ENCODE data around the gene FARS2. TPM values are rescaled to one million over a fixed set of nuclear protein-coding genes. Genes with fewer than 3 reads are reported as not detected.

Gene FARS2
- polyA plus RNA-seq, 1 of the 3 experiments (the other 2 are of a cell fraction), result 12.5 TPM

DNA sequence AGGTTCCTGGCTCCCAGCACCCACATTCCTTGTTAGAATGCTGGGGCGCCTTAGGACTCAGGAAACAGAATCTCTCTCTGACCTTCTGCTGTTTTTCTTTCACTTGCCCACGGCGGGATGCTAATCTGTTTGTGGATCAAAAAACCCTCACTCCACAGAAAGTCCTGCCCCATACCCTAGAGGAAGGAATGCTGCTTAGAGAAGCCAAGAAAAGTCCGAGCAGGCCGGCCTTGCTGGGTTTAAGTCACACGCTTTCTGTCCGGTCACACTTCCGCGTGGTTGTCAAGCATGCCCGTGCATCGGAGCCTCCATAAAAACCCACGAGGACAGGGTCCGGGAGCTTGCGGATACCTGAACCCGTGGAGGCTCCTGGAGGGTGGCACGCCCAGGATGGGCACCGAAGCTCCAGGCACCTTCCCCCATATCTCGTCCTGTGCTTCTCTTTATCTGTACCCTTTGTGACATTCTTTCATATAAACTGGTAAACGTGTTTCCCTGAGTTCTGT lies 522.3 kb downstream of the FARS2 start:
- Histone ChIP-seq H3K9ac (no peak overlapping the region), H4K20me1 (ENCODE audit: insufficient read depth) (no peaks in the 10 kb centered on the region), H2AFZ (ENCODE audit: low read depth) (no peak overlapping the region), H3K79me2 (ENCODE audit: insufficient read depth) (no peaks in the 10 kb centered on the region), H3F3A (replicated peaks; ENCODE audit: insufficient read depth) (no peaks in the 10 kb centered on the region), H3K9me2 (no peaks in the 10 kb centered on the region), H3K4me2 (no peak overlapping the region), H3K27ac (ENCODE audit: low read depth in 2 of 2, low read length in 1 of 2) (no peak overlapping the region), H3K4me3 (ENCODE audit: low read depth in 2 of 2, low read length in 1 of 2) (no peak overlapping the region), H3K36me3 (replicated peaks in 1 of 2; ENCODE audit: control insufficient read depth in 1 of 2, insufficient read depth in 2 of 2, low read length in 1 of 2) (no peaks in the 10 kb centered on the region), H3K4me1 (ENCODE audit: control insufficient read depth in 1 of 2, insufficient read depth in 2 of 2, low read depth in 1 of 2, low read length in 1 of 2) (peaks cover 0 to 22% of the 10 kb centered on the region in 2 experiments; a peak in 1 of 4 replicates), H3K27me3 (ENCODE audit: insufficient read depth) (no peaks in the 10 kb centered on the region), H3K9me3 (no peaks in the 10 kb centered on the region)
- TF ChIP-seq MXI1 (IDR thresholded peaks at IDR 0.05; ENCODE audit: low read depth, low read length) (no peak), FOXJ3 (CRISPR knock-in tag; IDR thresholded peaks at IDR 0.05) (no peak), TEAD4 (IDR thresholded peaks at IDR 0.05; ENCODE audit: borderline replicate concordance, insufficient read depth) (no peak), FOXM1 (IDR thresholded peaks at IDR 0.05; ENCODE audit: low read depth) (no peak), SMC3 (IDR thresholded peaks at IDR 0.05; ENCODE audit: low read depth, low read length) (no peak), GATA2 (CRISPR knock-in tag; IDR thresholded peaks at IDR 0.05) (no peak), TCF12 (IDR thresholded peaks at IDR 0.05) (no peak)
- POLR2A ChIA-PET, result no interaction called here
- CTCF ChIA-PET, result no interaction called here
- no peak for DNase-seq
- 80% methylated on average over 14 of the region's 19 CpGs for WGBS (ENCODE audit: low lambda C conversion rate)

GRCh38 chr6:5785249-5785648 lies 523.9 kb downstream of the FARS2 start:
- CTCF ChIA-PET, result interaction anchor here (0.5 to 1.5 kb wide), 2 partner anchors 13 to 314 kb away, joined by 3 read pairs; no protein-coding TSS in a partner anchor
- no peaks in the 10 kb centered on the region for H3K79me2 ChIP-seq (ENCODE audit: insufficient read depth)
- 74% methylated on average over 8 of the region's 8 CpGs for WGBS (ENCODE audit: low lambda C conversion rate)

More at GRCh38 chr6:5785249-5785648, 523.9 kb downstream of the FARS2 start:
- TF ChIP-seq TEAD4 (IDR thresholded peaks at IDR 0.05; ENCODE audit: borderline replicate concordance, insufficient read depth) (no peak), POLR2AphosphoS5 (IDR thresholded peaks at IDR 0.05; ENCODE audit: low read depth, low read length) (no peak), GABPA (IDR thresholded peaks at IDR 0.05; ENCODE audit: low read depth) (no peak), MXI1 (IDR thresholded peaks at IDR 0.05; ENCODE audit: low read depth, low read length) (no peak), RAD21 (IDR thresholded peaks at IDR 0.05; ENCODE audit: low read length) (no peak), JUND (IDR thresholded peaks at IDR 0.05) (no peak)
- TF ChIP-seq, protein P1, sequence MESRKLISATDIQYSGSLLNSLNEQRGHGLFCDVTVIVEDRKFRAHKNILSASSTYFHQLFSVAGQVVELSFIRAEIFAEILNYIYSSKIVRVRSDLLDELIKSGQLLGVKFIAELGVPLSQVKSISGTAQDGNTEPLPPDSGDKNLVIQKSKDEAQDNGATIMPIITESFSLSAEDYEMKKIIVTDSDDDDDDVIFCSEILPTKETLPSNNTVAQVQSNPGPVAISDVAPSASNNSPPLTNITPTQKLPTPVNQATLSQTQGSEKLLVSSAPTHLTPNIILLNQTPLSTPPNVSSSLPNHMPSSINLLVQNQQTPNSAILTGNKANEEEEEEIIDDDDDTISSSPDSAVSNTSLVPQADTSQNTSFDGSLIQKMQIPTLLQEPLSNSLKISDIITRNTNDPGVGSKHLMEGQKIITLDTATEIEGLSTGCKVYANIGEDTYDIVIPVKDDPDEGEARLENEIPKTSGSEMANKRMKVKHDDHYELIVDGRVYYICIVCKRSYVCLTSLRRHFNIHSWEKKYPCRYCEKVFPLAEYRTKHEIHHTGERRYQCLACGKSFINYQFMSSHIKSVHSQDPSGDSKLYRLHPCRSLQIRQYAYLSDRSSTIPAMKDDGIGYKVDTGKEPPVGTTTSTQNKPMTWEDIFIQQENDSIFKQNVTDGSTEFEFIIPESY (IDR thresholded peaks at IDR 0.05; ENCODE audit: borderline replicate concordance, low read depth), result no peak
- Histone ChIP-seq H3K27me3 (ENCODE audit: insufficient read depth) (no peaks in the 10 kb centered on the region), H3K9me3 (no peaks in the 10 kb centered on the region), H3K9ac (no peak overlapping the region), H3K4me1 (ENCODE audit: control insufficient read depth in 1 of 2, insufficient read depth in 2 of 2, low read depth in 1 of 2, low read length in 1 of 2) (peaks cover 0 to 22% of the 10 kb centered on the region in 2 experiments; a peak in 1 of 4 replicates), H3K4me2 (no peak overlapping the region), H3F3A (replicated peaks; ENCODE audit: insufficient read depth) (no peaks in the 10 kb centered on the region), H3K27ac (ENCODE audit: low read depth in 2 of 2, low read length in 1 of 2) (no peak overlapping the region), H4K20me1 (ENCODE audit: insufficient read depth) (no peaks in the 10 kb centered on the region), H3K4me3 (ENCODE audit: low read depth in 2 of 2, low read length in 1 of 2) (no peak overlapping the region), H3K36me3 (replicated peaks in 1 of 2; ENCODE audit: control insufficient read depth in 1 of 2, insufficient read depth in 2 of 2, low read length in 1 of 2) (no peaks in the 10 kb centered on the region), H2AFZ (ENCODE audit: low read depth) (no peak overlapping the region), H3K9me2 (no peaks in the 10 kb centered on the region)
- POLR2A ChIA-PET, result no interaction called here
- DNase-seq, result no peak
